Activated effector memory CD4-positive, alpha-beta T cell treated with Interleukin-2 at 50 U/mL for 16 hours (primary cell): ENCODE measurements around the gene SASH3.

Experiments used
- DNase-seq: peaks from one replicate; pipeline ENCODE4 v3.0.0-alpha.2; 2020

The SASH3 gene

DNA sequence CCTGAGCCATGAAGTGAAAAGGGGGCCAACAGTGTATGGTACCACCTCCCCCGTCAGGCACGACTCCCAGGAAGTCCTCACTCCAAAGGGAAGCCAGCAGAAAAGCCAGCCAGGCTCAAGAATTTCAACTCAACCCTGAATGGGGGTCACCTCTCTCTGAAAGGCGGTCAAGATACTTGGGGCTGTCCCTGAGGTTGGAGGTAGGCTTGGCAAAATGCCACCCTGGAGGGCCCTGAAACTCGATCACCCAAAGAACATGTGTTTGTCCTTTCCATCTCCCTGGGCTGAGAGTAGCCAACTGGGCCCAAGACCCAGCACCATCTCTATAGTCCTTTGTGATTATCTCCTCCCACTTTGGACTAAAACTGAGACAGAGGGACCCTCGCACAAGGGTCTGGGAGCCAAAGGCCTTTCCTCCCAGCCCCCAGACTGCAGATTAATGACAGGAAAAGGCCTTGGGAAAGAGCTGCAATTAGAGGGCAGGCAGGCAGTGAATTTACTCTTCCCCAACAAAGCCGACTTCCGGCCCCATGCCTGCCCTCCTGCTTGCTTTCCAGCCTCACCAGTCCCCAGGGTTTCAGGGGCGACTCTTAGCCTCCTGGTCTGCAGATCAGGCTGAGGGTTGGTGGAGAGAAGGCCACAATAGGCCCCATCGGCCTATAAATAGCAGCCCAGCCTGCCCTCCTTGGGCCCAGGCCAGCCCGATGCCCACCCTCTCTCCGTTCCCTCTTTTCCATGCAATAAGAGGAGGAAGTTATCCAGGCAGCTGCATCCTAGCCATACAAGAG, 5.6 kb downstream of the SASH3 start:
- no peak for DNase-seq

DNA sequence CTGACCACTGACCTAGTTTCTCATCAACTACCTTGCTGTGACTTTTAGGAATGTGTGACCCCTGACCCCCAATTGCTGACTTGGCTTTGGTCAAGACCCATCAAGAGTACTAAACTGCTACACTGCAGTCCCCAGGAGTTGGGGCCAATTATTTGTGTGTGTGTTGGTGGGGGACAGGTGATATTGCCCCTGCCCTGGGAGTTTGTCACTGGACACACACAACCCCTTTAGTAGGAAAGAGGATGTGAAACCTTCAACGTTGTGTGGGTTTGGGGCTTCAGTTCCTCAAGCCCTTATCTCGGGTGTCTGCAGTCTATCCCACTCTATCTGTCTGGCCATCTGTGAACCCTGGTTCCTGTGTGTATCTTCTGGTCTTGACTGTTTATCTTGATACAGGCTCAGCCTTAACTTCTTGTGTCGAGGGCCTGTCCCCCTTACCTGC, 6.5 kb downstream of the SASH3 start:
- no peak for DNase-seq

DNA sequence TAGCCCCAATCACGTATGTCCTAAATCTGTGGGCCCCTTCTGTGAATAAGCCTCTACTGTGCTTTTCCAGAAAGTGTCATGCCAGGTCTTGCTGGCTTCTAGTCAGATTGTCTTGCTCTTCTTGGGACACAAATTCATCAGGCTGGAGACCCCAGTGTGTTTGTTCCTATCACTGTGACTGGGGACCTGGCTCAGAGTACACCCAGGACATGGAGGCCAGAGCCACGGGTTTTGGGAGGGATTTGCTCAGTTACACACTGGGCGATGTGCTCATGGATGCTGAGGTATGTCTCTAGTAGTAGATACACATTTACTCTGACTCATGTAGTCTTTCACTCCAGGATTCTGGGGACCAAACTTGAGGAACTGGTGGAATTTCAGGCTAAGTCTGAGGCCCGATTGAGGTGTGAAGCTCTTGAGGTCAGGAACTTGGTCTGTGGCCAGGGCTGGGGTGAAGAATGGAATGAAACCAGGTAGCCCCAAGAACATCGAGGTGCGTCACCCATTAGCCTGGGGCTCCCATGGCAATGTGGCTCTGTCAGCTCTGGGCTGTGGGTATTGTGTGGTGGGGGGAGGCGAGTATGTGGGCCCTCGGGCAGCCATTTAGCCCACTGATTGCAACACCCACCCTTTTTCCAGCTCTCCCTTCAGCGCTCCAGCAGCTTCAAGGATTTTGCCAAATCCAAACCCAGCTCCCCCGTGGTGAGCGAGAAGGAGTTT, 7.7 kb downstream of the SASH3 start:
- no peak for DNase-seq

DNA sequence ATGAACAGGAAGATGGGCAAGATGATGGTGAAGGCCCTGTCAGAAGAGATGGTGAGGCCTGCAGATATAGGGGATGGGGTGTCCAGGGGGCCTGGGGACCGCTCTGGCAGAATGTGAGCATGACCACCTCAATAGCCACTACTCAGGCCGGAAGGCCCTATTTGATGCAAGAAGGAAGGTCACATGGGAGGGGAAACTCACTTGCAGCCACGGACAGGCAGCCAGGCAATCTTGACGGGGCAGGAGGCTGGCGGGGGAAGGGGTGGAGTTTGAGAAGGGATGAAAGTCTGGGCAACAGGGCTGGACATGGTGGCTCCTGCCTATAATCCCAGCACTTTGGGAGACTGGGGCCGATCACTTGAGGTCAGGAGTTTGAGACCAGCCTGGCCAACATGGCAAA, 8.8 kb downstream of the SASH3 start:
- DNase-seq = no peak

DNA sequence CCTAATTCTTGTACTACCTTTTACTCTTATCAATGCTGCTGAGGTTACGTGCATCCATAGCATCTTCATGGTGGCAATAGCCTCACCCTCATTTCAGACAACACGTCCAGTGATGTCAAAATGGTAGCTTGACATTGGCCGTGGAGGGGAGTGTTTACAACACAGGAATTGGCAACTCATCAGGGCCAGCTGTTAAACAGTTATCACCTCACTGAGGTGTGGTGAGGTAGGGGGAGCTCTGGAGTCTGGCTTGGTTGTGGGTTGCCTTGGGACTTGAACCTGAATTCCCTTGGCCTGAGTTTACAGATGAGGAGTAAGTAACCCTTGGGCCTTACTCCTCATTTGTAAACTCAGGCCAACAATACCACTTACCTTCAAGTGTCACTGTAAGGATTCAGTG, 10.4 kb downstream of the SASH3 start:
- DNase-seq = no peak

DNA sequence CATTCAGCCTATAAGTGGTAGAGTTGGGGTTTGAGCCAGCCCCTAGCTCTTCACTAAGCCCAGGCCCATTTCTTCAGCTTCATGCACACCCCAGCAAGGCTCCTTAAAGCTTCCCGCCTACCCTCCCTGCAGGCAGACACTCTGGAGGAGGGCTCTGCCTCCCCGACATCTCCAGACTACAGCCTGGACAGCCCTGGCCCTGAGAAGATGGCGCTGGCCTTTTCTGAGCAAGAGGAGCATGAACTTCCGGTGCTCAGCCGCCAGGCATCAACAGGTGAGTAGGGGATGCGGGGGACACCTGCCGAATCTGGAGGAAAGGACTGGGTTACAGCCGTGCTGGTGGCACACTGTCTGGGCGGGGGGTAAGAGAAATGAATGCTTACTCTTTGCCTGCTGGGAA, 11.1 kb downstream of the SASH3 start:
- no peak for DNase-seq

DNA sequence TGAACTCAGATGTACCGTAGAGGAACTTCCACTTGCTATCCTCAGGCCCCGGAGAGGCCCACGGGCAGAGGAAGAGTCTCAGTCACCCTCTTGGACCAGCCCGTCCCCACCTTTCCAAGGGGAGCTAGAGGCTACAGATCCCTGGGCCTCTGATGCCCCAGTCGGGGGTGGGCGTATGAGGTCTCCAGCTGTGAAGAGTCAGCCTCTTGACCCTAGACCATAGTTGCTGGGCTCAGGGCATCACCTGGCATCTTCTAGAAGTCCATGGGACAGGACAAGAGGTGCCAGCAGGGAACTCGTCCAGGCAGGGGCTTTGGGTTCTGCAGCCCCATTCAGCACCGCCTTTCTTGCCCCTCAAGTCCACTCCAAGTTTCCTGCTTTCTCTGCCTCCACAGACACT, 11.6 kb downstream of the SASH3 start:
- no peak for DNase-seq

DNA sequence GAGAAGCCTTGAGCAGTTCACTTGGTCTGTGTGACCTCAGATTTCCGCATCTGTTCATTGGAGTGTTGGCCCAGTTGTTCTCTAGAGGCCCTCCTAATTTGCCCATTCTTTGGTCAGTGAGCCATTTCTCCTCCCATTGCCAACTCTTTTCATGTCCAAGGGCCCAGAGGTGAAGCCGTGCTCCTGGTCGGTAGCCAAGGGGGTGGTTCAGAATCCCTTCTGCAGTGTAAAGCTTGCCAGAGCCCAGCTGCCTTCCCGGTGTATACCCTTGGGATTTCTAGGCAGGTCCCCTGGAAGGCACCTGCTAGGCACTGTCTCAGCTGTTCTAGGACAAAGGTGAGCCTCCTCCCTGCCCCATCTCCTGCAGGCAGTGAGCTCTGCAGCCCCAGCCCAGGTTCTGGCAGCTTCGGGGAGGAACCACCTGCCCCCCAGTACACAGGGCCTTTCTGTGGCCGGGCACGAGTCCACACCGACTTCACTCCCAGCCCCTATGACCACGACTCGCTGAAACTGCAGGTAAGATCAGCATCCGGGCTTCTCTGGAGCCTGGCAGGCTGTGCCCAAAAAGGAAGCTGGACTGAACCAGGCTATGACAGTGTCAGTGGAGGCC, 12.3 kb downstream of the SASH3 start:
- no peak for DNase-seq

DNA sequence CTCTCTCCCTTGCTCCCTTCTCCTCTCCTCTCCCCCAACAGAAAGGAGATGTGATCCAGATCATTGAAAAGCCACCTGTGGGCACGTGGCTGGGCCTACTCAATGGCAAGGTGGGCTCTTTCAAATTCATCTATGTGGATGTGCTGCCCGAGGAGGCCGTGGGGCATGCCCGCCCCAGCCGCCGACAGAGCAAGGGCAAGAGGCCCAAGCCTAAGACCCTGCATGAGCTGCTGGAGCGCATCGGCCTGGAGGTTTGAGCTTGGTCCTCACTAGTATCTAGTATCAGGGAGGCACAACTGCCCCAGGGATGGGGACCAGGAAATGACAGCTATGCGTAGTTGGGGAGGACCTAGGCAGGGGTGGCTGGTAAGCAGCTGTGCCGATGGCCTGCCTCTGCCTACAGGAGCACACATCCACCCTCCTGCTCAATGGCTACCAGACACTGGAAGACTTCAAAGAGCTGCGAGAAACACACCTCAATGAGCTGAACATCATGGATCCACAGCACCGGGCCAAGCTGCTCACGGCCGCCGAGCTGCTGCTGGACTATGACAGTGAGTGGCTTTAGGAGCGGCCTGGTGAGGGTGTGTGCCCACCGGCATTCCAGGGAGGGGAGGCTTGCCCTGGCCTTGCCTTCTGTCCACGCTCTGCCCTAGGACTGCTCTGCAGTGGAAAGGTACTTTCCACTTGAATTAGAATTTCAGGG, 13.0 kb downstream of the SASH3 start:
- DNase-seq = no peak

DNA sequence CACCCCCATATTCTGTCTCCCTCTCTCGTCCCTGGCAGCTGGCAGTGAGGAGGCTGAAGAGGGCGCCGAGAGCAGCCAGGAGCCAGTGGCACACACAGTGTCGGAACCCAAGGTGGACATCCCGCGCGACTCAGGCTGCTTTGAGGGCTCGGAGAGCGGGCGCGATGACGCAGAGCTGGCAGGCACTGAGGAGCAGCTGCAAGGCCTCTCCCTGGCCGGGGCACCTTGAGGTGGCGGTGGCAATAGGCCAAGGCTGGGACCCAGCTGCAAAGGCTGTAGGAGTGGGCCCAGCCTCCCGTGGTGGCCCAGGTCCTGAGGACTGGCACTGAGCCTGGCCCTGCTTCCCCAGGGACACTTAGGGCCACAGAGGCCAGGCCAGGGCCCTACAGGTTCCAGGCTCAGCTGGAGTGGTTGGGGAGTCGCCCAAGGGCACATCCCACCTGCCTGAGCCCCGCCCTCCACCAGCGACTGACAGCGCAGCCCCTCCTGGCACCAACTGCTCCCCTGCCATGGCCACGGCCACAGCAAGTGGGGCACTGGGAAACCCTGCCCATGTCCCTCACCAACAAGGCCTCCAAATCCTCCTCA, 13.9 kb downstream of the SASH3 start:
- no peak for DNase-seq

DNA sequence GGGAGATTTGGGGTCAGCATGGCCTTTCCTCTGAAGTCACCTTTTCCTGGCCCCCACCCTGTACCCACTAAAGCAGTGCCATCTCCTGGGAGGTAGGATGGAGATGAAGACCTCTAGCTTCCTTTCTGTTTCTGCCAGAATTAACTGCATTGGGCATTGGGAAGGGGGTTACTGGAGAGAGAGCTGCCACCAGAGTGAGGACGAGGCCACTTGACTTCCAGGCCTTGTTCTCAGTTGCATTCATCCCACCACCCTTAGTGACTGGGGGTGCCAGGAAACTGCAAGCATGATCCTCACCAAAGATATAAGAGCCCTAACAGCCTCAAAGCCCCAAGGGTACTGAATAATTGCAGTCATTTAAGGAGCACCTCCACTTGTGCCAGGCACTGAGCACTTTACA, 15.8 kb downstream of the SASH3 start:
- no peak for DNase-seq

DNA sequence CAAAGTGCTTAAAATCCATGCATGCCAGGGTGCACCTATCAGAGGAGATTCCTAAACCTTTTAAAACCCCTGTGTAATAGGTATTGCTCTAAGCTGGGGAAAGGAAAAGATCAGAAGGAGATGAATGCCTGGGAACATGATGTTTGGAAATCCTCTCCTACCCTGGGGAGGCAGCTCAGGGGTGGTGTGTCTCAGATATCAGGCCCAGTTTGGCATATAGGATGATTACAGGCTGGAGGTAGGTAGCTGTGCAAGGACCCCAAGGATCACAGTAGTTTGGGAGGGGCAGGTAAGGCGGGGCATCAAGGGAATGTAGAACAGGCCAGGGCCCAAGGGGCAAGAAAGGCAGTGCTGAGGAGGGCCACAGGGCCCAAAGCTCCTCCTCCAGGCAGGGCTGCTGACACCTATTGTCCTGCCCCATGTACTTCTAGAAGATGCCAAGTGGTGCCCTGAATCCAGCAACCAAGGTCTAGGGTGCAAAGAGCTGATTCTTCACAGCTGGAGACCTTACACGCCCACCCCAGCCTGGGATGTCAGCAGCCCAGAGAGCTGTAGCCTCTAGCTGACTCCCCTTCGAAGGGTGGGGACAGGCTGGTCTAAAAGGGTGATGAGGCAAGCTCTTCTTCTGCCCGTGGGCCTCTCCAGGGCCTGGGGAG, 17.6 kb downstream of the SASH3 start:
- no peak for DNase-seq

DNA sequence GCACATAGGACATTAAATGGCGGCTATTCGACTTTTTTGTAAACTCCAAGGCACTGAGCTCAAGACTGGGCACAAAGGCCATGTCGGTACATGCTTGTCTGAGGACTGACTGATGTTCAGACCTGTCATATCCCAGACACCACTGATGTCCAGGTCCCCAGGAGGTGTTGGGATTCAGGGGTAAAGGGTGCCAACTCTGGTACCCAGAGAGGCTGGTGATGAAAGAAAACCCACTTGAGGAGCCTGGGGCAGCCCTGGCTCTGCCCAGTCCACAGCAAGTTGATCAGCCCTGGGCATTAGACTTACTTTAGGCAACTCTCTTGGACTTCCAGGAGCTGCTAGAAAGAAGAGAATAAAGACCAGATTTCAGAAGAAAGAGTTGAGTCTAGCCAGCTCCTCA, 18.7 kb downstream of the SASH3 start:
- no peak for DNase-seq

DNA sequence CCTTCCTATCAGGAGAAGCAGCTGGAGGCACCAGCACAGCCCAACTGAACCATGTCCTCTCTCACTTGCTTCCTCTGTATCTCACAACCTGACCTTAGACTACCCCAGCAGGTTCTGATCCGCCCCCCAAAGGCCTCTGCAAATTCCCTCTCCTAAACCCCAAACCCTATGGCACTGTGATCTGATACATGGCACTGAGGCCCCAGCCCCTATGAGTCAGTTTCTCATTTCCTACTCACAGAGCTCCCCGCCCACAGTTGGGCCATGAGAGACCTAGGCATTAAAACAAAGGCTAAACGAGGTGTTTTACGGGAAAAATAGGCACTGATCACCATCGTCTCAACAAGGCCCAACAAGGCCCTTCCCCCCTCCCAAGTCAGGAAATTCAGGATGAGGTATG, 19.1 kb downstream of the SASH3 start:
- DNase-seq = no peak

DNA sequence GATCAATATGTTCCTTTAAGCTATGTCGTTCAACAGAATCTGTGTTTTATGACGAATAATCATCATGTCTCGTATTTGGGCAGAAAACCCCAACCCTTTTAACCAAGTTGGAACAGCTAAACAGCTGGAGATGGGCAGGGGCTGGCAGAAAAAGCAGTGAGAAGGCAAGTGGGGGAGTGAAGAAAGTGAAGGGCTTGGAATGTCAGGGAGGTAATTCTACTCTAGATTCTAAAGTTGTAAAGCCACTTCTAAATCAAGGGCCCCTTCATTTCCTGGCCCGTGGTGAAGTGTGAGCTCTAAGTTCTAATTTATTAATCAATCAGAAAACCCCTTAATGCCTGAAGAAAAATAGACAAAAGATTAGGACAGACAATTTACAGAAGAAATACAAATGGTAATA, 20.4 kb downstream of the SASH3 start:
- DNase-seq = no peak

DNA sequence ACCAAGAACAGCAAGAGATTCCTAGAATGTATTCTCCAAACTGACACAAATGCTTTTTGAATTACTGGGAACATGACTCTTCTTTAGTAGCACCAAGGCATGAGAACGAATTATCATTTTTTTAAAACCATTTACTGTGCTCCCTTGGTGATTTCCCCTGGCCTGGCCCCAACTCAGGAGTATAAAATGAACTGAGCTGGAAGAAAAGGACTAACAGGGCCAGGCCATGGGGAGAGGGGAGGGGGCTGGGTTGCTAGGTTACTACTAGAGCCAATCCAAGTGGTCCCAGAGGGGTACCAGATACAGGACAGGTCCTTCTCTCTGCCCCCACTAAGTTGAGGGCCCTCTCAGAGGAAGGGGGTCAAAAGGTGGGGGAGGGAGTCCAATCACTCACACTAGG, 23.1 kb downstream of the SASH3 start:
- DNase-seq = no peak

DNA sequence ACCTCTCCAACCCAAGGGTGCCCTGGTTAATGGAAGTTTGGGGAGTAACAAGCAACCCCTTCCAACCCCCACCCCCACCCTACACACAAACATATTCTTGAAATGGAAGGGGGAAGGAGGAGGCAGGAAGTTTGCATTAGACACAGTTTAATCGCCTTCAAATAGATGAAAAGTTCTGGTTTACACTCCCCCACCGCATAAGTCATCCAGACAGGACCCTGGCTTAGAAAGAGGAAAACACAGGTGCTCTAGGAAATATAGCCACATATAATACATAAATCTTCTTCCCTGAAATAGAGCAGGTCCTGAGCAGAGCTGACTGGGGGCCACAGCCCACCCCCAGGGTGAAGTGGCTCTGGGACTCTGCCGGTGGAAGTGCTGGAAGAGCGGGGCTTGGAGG, 25.1 kb downstream of the SASH3 start:
- DNase-seq = no peak

DNA sequence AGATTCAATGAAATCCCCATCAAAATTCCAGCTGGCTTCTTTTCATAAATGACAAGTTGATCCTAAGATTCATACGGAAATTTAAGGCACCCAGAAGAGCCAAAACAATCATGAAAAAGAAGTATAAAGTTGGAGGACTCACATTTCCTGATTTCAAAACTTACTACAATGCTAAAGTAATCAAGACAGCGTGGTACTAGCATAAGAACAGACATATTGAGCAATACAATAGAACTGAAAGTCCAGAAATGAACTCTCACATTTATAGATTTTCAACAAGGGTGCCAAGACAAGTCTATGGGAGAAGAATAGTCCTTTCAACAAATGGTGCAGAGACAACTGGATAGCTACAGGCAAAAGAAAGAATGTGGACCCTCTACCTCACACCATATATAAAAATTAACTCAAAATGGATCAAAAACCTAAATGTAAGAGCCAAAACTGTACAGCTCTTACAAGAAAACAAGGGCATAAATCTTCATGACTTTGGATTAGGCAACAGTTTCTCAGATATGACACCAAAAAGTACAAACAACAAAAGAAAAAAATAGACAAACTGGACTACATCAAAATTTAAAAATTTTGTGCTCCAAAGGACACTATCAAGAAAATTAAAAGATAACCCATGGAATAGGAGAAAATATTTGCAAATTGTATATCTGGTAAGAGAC, 28.5 kb downstream of the SASH3 start:
- no peak for DNase-seq

DNA sequence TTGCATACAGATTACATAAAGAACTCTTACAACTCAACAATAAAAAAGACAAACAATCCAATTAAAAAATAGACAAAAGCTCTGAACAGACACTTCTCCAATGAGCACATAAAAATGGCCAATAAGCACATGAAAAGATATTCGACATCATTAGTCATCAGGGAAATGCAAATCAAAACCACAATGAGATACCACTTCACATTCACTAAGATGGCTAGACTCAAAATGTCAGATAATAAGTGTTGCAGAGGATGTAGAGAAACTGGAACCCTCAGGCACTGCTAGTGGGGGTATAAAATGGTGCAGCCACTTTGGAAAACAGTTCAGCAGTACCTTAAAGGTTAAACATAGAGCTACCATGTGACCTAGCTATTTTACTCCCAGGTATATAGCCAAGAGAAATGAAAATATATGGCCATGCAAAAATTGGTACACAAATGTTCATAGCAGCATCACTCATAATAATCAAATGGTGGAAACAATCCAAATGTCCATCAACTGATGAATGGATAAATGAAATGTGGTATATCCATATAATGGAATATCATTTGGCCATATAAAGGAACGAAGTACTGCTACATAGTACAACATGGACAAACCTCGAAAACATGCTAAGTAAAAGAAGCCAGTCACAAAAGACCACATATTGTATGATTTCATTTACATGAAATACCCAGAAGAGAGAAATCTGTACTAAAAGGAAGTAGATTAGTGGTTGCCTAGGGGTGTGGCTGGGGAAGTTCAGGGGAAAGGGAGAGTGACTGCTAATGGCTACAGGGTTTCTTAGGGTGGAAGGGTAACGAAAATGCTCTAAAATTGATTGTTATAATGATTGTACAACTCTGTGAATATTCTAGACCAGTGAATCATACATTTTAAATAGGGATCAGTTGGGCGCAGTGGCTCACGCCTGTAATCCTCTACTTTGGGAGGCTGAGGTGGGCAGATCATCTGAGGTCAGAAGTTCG, 29.4 kb downstream of the SASH3 start:
- DNase-seq = no peak

DNA sequence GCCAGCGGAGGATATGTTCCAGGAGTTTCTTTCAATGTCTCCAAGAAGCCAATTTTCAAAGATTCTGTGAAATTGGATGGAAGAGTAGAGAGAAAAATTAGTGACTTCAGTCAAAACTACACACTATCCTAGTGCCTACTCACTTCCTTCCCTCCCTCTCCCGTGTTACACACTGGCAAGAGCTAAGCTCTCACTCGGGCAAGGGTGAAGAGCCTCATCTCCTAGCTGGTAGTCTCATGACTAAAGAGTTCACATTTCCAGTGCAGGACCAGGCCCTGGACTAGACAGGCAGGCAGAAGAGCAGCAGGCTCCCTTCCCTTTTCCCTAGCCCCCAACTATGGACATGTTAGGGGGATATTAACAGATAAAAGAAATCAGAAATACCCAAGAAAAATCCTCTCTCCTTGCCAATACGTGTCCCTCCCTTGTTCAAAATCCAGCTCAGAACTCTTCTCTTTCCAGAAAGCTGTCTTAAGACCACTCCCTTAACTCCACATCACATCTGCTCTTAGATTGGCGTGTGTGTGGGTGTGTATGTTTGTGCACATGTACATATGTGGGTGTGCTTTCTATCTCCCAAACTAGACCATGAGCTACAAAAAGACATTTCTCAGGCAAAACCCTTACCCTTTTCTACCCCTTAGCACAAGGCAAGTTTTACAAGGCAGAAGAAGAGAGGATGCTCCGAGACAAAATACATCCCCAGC, 34.1 kb downstream of the SASH3 start:
- no peak for DNase-seq
